Mesodermal cell (in vitro differentiated cells): ENCODE results near the gene CAPN9.

ENCODE experiments used
- H3K27ac ChIP-seq: 2 replicates; pipeline ENCODE4 v1.7.0; 2013; ENCODE audit warnings: mild to moderate bottlenecking, low read depth, low read length, moderate library complexity; ENCODE audit not compliant: severe bottlenecking
- H3K36me3 ChIP-seq: 2 replicates; pipeline ENCODE4 v1.7.1; 2013; ENCODE audit warnings: mild to moderate bottlenecking, low read length, moderate library complexity; ENCODE audit not compliant: control insufficient read depth, insufficient read depth
- H3K4me1 ChIP-seq: one replicate; pipeline ENCODE4 v1.7.1; 2013; ENCODE audit warnings: mild to moderate bottlenecking, low read length; ENCODE audit not compliant: insufficient read depth, control insufficient read depth, poor library complexity, severe bottlenecking
- H3K4me3 ChIP-seq: 2 replicates; pipeline ENCODE4 v1.7.0; 2013; ENCODE audit warnings: low read length, control low read depth, mild to moderate bottlenecking; ENCODE audit not compliant: insufficient read depth, poor library complexity, severe bottlenecking; ENCODE audit errors: extremely low read depth
- H3K9me3 ChIP-seq: 2 replicates; pipeline ENCODE4 v1.7.1; 2013; ENCODE audit warnings: mild to moderate bottlenecking, low read length, moderate library complexity; ENCODE audit not compliant: control insufficient read depth
- WGBS, 2 experiments: methylation state at CpG; one replicate each; pipeline ENCODE4 v1.1.5; 2013; ENCODE audit warnings: missing lambda C conversion rate in 2 of 2; ENCODE audit not compliant: insufficient coverage in 2 of 2; 5-methylcytosine and 5-hydroxymethylcytosine counted together

Gene CAPN9

DNA sequence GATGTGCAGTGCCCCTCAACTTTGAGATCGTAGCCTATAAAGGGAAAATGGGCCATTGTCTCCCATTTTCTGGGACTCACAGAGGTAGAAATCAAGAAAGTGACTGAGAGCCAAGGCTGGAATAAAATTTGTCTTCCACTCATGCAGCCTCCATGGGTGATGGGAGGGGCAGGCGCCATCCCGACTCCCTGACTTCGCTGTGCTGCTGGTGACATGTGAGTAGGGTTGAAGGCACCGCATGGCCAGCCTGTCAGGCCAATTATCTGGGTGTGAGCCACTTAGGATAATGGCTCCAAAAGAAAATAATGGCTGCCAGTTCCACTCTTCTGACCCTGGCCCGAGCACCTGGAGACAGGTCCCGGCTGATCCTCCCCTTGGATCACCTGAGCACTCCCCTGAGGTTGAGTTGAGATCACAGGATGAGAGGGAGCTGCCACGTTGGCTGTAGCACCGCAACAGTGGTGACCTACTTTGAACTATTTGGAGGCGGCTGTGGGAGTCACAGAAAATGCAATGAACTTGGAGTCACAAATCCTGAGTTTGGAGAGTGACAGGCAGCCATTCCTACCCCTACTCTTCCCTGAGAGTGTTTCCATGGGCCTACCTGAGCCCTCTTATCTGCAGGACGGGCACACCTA is 26.3 kb downstream of the CAPN9 start:
- Histone ChIP-seq H3K4me3 (no peak overlapping the region), H3K27ac (no peak overlapping the region), H3K36me3 (no peaks in the 10 kb centered on the region), H3K4me1 (peaks cover 9% of the 10 kb centered on the region), H3K9me3 (no peaks in the 10 kb centered on the region)
- WGBS, 2 experiments = 83 to 94% methylated on average over 11 of the region's 11 CpGs

GRCh38 chr1:230778916-230779590 is 31.9 kb downstream of the CAPN9 start:
- H3K9me3 ChIP-seq = no peaks in the 10 kb centered on the region
- peaks cover 9% of the 10 kb centered on the region for H3K4me1 ChIP-seq
- 77 to 84% methylated on average over 7 to 8 of the region's 11 CpGs for WGBS, 2 experiments
- peak overlapping the region; percentile 45 for H3K27ac ChIP-seq
- no peaks in the 10 kb centered on the region for H3K36me3 ChIP-seq
- H3K4me3 ChIP-seq = no peak overlapping the region

DNA sequence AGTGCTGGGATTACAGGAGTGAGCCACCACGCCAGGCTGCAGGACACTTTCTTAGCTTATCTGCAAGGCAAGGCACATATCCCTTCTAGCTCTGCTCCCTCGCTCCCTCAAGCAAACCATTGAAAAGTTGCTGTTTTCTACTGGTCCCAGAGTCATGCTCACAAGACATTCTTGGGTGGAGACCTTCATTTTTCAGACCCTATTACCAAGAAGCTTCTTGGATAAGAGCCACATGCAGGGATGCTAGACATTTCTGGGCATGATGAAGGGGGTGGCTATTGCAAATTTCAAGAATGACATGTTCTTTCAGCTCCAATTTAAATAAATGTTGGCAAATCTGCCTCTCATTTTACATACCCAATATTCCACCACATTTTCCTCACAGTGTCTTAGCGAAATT is 33.9 kb downstream of the CAPN9 start:
- no peaks in the 10 kb centered on the region for H3K36me3 ChIP-seq
- no peak overlapping the region for H3K27ac ChIP-seq
- no peaks in the 10 kb centered on the region for H3K9me3 ChIP-seq
- H3K4me1 ChIP-seq = peaks cover 9% of the 10 kb centered on the region
- no peak overlapping the region for H3K4me3 ChIP-seq
- WGBS, 2 experiments = 92 to 96% methylated on average over 2 to 3 of the region's 3 CpGs

DNA sequence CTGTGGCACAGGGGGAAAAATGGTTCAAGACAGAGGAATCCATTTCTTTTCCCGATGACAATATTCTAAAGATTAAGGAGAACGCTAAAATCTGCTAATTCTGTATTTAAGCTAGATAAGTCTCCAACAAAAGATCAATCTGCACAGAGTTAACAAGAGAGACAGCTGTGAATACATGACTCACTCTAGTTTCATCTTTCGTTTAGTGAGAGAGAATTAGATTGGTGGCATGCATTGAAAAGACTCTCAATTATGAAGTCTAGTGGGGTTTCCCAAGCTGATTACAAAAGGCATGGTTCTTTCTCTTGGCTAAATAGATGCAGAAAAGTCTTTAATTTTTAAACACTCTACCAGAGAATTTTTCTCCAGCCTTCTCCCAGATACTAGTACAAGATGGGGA is 34.4 kb downstream of the CAPN9 start:
- H3K4me1 ChIP-seq = peaks cover 9% of the 10 kb centered on the region
- no peak overlapping the region for H3K4me3 ChIP-seq
- H3K36me3 ChIP-seq = no peaks in the 10 kb centered on the region
- WGBS, 2 experiments = 40 to 89% methylated on average over 1 to 3 of the region's 3 CpGs
- H3K9me3 ChIP-seq = no peaks in the 10 kb centered on the region
- H3K27ac ChIP-seq = no peak overlapping the region

DNA sequence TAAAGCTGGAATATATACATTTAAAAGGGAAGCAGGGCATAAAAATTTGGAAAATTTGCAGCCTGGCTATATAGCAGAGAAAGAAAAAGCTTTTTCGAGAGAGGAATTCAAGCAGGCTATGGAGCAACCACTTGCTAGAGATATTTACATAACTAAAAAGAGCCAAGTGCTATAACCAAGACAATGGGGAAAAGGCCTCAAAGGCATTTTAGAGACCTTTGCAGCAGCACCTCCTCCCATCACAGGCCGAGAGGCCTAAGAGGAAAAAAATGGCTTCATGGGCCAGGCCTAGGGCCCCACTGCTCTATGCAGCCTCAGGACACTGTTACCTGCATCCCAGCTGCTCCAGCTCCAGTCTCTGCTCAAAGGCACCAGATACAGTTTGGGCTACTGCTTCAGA is 37.0 kb downstream of the CAPN9 start:
- Histone ChIP-seq H3K9me3 (no peaks in the 10 kb centered on the region), H3K4me1 (peaks cover 9% of the 10 kb centered on the region), H3K36me3 (no peaks in the 10 kb centered on the region), H3K4me3 (no peak overlapping the region), H3K27ac (no peak overlapping the region)
- WGBS, 2 experiments = 29 to 51% methylated on average over 1 to 2 of the region's 2 CpGs

- Histone ChIP-seq H3K9me3 (no peaks in the 10 kb centered on the region), H3K4me3 (no peak overlapping the region), H3K27ac (no peak overlapping the region), H3K36me3 (no peaks in the 10 kb centered on the region), H3K4me1 (peaks cover 5% of the 10 kb centered on the region)
- WGBS, 2 experiments = 33 to 60% methylated on average over 1 of the region's 2 CpGs
Measured at GRCh38 chr1:230785636-230786384, 38.6 kb downstream of the CAPN9 start.

DNA sequence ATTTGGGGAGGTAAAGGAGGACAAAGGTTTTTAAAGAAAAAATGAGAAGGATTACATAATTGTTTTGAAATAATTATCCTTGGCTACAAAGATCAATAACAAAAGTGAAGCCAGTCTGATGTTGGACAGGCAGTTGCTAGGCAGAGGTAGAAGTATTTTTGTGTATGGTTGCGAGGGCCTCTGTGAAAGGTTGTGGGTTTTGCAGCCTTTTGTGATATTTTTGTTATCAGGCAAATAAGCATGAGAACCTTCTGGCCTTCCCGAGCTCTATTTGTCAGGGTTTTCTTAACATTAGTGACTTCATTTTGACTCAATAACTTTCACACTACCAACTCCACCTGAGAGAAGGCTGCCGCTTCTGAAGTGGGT is 39.2 kb downstream of the CAPN9 start:
- no peaks in the 10 kb centered on the region for H3K36me3 ChIP-seq
- H3K4me3 ChIP-seq = no peak overlapping the region
- H3K27ac ChIP-seq = no peak overlapping the region
- WGBS, 2 experiments = no CpG with 5 or more reads among the region's 3 CpGs
- H3K9me3 ChIP-seq = no peaks in the 10 kb centered on the region
- H3K4me1 ChIP-seq = peaks cover 4% of the 10 kb centered on the region

GRCh38 chr1:230787471-230787870 is 40.3 kb downstream of the CAPN9 start:
- no peak overlapping the region for H3K27ac ChIP-seq
- H3K4me3 ChIP-seq = no peak overlapping the region
- no peaks in the 10 kb centered on the region for H3K9me3 ChIP-seq
- WGBS, 2 experiments = 79 to 100% methylated on average over 2 to 5 of the region's 7 CpGs
- no peaks in the 10 kb centered on the region for H3K36me3 ChIP-seq
- no peaks in the 10 kb centered on the region for H3K4me1 ChIP-seq

DNA sequence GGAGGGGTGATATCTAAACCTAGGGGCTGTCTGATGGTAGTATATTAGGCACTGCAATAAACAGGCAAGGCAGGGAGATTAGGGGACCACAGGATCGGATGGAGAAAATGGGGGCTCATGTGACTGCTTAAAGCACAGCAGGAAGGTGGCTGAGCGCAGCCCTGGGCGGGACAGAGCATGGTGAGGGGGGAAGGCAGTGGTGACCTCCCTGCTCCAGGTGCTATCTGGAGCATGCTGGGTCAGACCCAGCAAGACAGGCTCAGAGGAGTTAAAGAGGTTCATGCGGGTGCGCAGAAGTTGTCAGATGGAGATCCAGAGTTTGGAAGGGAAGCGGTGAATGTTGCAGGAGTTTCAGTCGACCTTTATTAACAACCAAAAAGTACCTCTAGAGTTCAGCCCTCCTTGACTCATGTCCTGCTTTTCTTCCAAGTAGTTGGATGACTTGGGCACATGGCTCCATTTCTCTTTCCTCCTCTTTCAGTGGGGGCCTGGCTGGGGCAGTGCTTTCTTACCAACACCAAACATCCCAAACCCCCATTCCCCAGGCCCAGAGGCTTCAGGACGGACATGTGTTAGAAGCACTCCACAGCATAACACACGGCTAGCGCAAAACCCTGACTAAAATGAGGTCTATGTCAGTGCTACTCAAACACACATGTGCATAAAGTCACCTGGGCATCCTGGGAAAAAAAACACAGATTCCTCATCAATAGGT is 41.5 kb downstream of the CAPN9 start:
- Histone ChIP-seq H3K27ac (no peak overlapping the region), H3K4me1 (no peaks in the 10 kb centered on the region), H3K4me3 (no peak overlapping the region), H3K36me3 (no peaks in the 10 kb centered on the region), H3K9me3 (no peaks in the 10 kb centered on the region)
- WGBS, 2 experiments = 85 to 98% methylated on average over 6 to 8 of the region's 10 CpGs

DNA sequence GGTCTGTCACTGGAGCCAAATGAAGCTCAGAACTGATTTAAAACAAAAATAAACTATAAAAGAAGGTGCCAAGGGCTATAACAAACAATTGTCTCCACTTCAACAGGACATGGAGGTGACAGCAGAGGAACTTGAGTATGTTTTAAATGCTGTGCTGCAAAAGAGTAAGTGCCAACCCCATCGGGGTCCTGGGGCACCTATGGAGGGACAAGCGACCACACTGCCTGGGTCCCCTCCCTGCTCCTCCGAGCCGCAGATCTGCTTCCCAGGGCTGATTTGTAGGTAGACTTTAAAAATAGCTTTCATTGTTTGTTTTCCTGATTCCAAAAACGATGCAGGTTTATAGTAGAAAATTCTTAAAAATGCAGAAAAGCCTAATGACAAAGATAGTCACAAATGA is 42.8 kb downstream of the CAPN9 start:
- Histone ChIP-seq H3K36me3 (no peaks in the 10 kb centered on the region), H3K27ac (no peak overlapping the region), H3K4me1 (no peaks in the 10 kb centered on the region), H3K4me3 (no peak overlapping the region), H3K9me3 (no peaks in the 10 kb centered on the region)
- 98% methylated on average over 4 of the region's 5 CpGs; no CpG with 5 or more reads in 1 of the 2 experiments for WGBS, 2 experiments
